C4-2B (cell line): Measurements from ENCODE around the gene MBD3.

ENCODE experiments used
- CTCF ChIP-seq: fragments of 450-650 bp; conservative IDR thresholded peaks from 2 replicates; pipeline ENCODE4 v1.5.1; 2017; ENCODE audit warnings: mild to moderate bottlenecking
- ZFX ChIP-seq: fragments of 450-650 bp; IDR thresholded peaks from 2 replicates; pipeline ENCODE4 v1.6.1; 2017

DNA sequence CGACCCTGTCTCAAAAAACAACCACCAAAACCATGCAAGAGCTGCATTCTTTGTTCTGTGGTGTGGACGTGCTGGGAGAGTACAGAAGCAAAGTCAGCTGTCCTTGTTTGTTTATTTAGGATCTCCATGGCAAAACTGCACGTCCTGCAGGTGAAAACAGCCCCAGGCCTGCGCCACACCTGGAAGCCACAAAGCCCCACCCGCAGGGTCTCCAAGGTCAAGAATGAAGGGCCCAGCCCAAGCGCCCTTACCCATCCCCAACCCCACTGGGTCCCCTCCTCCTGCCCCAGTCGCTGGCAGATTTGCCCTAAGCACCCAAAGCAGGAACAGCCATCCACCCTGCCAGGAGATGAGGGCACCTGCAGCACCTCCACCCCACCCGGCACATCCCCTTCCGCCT is 10.5 kb downstream of the MBD3 start:
- TF ChIP-seq CTCF (no peak), ZFX (no peak)
